Activated naive CD8-positive, alpha-beta T cell (primary cell): ENCODE results near the gene RPS6KL1.
A peak's percentile ranks its signal among the peaks of the same experiment; 100 is the strongest.

Experiments used
- H3K27ac Mint-ChIP-seq: one replicate; pipeline ENCODE4 v1.8.0; 2021; ENCODE audit warnings: mixed read lengths
- H3K27me3 Mint-ChIP-seq: one replicate; pipeline ENCODE4 v1.8.0; 2021; ENCODE audit warnings: mixed read lengths
- H3K36me3 Mint-ChIP-seq: one replicate; pipeline ENCODE4 v1.8.0; 2021; ENCODE audit warnings: mixed read lengths
- H3K4me1 Mint-ChIP-seq: one replicate; pipeline ENCODE4 v1.8.0; 2021; ENCODE audit warnings: low read depth, mixed read lengths
- H3K4me3 Mint-ChIP-seq: one replicate; pipeline ENCODE4 v1.8.0; 2021; ENCODE audit warnings: mild to moderate bottlenecking, mixed read lengths
- H3K9me3 Mint-ChIP-seq: one replicate; pipeline ENCODE4 v1.8.0; 2021; ENCODE audit warnings: low read depth, mixed read lengths

The RPS6KL1 gene

GRCh38 chr14:74902941-74903705 is 19.9 kb downstream of the RPS6KL1 start:
- Mint-ChIP-seq H3K27ac (peak overlapping the region; percentile 12), H3K4me3 (no peak overlapping the region), H3K27me3 (no peaks in the 10 kb centered on the region), H3K9me3 (no peaks in the 10 kb centered on the region), H3K36me3 (peaks cover 6% of the 10 kb centered on the region), H3K4me1 (peaks cover 6% of the 10 kb centered on the region)

GRCh38 chr14:74898694-74899093 is 24.4 kb downstream of the RPS6KL1 start:
- Mint-ChIP-seq H3K4me1 (peaks cover 2% of the 10 kb centered on the region), H3K36me3 (peaks cover 11% of the 10 kb centered on the region), H3K4me3 (no peak overlapping the region), H3K27me3 (no peaks in the 10 kb centered on the region), H3K27ac (peak overlapping the region; percentile 34), H3K9me3 (no peaks in the 10 kb centered on the region)

DNA sequence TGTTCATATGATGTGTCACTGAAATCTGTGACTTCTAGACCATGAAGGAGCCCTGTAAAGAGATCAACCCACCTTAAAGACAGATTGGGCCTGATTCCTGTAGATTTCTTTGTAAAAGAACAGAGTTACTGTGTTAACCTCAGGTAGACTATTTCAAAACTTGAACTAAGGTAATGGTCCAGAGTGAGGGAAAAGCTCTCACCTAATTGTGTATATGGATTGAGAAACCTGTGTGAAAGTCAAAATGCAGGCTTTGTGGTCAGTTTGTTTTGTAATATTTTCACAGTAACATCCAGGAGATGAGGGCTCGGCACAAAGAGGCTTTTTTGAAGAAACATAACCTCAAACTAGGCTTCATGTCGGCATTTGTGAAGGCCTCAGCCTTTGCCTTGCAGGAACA is 25.0 kb downstream of the RPS6KL1 start:
- H3K36me3 Mint-ChIP-seq = peaks cover 11% of the 10 kb centered on the region
- no peak overlapping the region for H3K27ac Mint-ChIP-seq
- no peaks in the 10 kb centered on the region for H3K9me3 Mint-ChIP-seq
- H3K4me3 Mint-ChIP-seq = no peak overlapping the region
- peaks cover 2% of the 10 kb centered on the region for H3K4me1 Mint-ChIP-seq
- no peaks in the 10 kb centered on the region for H3K27me3 Mint-ChIP-seq

DNA sequence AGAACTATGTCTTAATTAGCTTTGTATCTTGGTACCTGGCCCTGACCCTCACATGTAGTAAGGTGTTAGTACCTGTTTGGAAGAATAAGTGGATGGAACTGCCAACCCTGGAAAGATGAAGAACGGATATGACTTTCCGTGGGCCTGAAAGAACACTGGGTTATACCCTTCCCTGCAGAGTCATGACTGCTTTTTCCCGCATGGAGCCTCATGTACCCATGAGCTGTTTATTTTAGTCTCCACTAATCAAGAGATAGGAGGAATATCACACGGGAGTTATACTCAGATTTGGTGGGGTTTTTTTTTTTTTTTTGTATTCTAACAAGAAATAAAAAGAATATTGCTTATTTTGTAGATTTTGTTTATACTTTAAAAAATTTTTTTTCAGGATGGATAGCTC is 25.4 kb downstream of the RPS6KL1 start:
- H3K27me3 Mint-ChIP-seq = no peaks in the 10 kb centered on the region
- H3K27ac Mint-ChIP-seq = no peak overlapping the region

GRCh38 chr14:74896400-74896799 is 26.7 kb downstream of the RPS6KL1 start:
- Mint-ChIP-seq H3K27ac (peak overlapping the region; percentile 64), H3K4me1 (peaks cover 2% of the 10 kb centered on the region), H3K36me3 (peaks cover 11% of the 10 kb centered on the region), H3K4me3 (no peak overlapping the region), H3K27me3 (no peaks in the 10 kb centered on the region), H3K9me3 (no peaks in the 10 kb centered on the region)

More for the DNA sequence above, 25.4 kb downstream of the RPS6KL1 start:
- Mint-ChIP-seq H3K36me3 (peaks cover 11% of the 10 kb centered on the region), H3K4me3 (no peak overlapping the region), H3K4me1 (peaks cover 2% of the 10 kb centered on the region), H3K9me3 (no peaks in the 10 kb centered on the region)

GRCh38 chr14:74893614-74894091 is 29.4 kb downstream of the RPS6KL1 start:
- Mint-ChIP-seq H3K4me3 (no peak overlapping the region), H3K27ac (peak overlapping the region; percentile 22), H3K27me3 (no peaks in the 10 kb centered on the region), H3K9me3 (no peaks in the 10 kb centered on the region), H3K4me1 (peaks cover 7% of the 10 kb centered on the region), H3K36me3 (peaks cover 5% of the 10 kb centered on the region)

DNA sequence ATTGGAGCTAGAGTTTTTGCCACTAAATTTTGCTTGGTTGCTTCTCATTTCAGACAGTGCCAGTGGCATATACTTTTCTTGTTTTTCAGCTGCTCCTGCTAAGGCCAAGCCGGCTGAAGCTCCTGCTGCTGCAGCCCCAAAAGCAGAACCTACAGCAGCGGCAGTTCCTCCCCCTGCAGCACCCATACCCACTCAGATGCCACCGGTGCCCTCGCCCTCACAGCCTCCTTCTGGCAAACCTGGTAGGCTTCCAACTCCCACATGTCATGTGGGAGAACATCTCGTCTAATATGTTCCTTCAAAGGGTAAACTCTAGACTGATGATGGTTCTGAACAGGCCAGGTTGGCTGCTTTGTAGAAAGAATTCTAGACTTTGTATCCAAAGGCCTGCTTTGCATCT is 30.3 kb downstream of the RPS6KL1 start:
- no peaks in the 10 kb centered on the region for H3K9me3 Mint-ChIP-seq
- H3K4me3 Mint-ChIP-seq = no peak overlapping the region
- peaks cover 5% of the 10 kb centered on the region for H3K36me3 Mint-ChIP-seq
- H3K4me1 Mint-ChIP-seq = peaks cover 14% of the 10 kb centered on the region
- H3K27ac Mint-ChIP-seq = peak overlapping the region; percentile 34
- no peaks in the 10 kb centered on the region for H3K27me3 Mint-ChIP-seq

- Mint-ChIP-seq H3K27ac (no peak overlapping the region), H3K27me3 (no peaks in the 10 kb centered on the region), H3K36me3 (peaks cover 5% of the 10 kb centered on the region), H3K9me3 (no peaks in the 10 kb centered on the region), H3K4me3 (no peak overlapping the region), H3K4me1 (peaks cover 20% of the 10 kb centered on the region)
Measured at GRCh38 chr14:74891870-74892269, 31.2 kb downstream of the RPS6KL1 start.

DNA sequence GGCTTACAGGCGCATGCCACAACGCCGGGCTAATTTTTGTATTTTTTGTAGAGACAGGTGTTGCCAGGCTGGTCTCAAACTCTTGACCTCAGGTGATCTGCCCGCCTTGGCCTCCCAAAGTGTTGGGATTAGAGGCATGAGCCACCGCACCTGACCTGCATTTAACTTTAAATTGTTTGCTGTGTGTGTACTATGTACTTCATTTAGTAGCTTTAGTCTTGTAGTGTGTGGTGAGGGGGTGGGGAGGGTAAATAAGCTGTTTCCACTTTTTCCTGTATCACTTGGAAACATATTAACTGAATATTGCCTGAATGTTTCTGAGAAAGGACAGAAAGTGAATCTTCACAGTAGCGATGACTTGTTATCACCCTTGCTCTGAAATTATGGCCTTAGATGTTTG is 32.8 kb downstream of the RPS6KL1 start:
- Mint-ChIP-seq H3K4me3 (no peak overlapping the region), H3K27ac (peak overlapping the region; percentile 16), H3K9me3 (no peaks in the 10 kb centered on the region), H3K27me3 (no peaks in the 10 kb centered on the region), H3K36me3 (peaks cover 4% of the 10 kb centered on the region), H3K4me1 (peaks cover 32% of the 10 kb centered on the region)

DNA sequence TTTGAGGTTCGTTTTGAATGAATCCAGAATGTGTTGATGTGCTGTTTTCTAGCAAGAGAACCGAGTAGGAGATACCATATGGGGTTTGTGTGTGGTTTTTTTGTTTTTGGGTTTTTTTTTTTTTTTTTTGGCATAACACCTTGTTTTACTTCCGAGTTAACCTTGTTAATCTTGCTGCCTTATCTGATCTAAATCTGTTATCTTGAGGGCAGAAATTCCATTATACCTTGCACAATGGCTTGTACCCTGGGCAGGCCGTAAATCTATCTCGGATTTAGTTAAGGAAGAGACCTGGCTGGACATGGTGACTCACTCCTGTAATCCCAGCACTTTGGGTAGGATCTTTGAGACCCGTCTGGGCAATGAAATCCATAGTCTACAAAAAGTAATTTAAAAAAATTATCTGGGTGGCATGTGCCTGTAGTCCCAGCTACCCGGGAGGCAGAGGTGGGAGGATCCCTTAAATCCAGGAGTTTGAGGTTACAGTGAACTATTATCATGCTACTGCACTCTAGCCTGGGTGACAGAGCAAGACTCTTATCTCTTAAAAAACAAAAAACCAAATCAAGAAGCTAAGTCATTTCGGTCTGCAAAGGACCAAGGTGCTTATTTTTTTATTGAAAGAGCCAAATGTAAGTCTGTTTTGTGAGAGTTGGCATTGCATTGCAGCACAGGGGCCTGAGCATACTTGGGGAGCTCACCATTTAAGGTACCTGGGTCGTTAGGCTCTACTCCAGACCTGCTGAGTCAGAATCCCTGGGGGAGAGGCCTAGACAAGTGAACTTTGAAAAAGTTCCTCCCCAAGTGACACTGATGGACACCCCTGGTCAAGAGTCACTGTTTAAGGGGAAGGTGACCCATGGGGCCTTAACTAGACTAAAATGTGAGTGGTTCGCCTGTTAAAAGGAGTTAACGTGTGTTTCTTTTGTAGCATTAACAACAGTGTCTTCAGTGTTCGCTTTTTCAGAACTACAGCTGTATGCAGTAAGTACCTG is 34.6 kb downstream of the RPS6KL1 start:
- Mint-ChIP-seq H3K27ac (peak overlapping the region; percentile 61), H3K36me3 (no peaks in the 10 kb centered on the region), H3K4me3 (no peak overlapping the region), H3K9me3 (no peaks in the 10 kb centered on the region), H3K27me3 (no peaks in the 10 kb centered on the region), H3K4me1 (peaks cover 50% of the 10 kb centered on the region)

DNA sequence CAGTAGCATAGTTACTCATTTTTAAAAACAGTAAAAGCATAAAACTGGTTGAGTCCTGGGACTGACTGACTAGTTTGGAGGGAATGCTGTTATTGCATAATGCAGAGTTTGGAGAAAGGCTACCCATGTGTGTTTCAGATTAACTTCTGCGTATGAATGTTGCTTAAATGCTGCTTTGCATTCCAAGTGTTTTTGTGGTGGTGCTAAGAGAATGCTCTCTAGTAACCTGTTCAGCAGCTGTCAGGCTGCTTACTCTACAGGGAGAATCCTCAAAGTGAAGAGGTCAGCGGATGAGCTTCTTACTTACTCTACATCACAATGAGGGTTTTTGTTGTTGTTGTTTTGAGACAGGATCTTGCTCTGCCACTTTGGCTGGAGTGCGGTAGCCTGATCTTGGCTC is 37.1 kb downstream of the RPS6KL1 start:
- Mint-ChIP-seq H3K4me1 (peaks cover 66% of the 10 kb centered on the region), H3K36me3 (no peaks in the 10 kb centered on the region), H3K9me3 (no peaks in the 10 kb centered on the region), H3K27me3 (no peaks in the 10 kb centered on the region), H3K27ac (peak overlapping the region; percentile 51), H3K4me3 (peak overlapping the region; percentile 14)

- Mint-ChIP-seq H3K27ac (peak overlapping the region; percentile 99), H3K9me3 (no peaks in the 10 kb centered on the region), H3K4me1 (peaks cover 67% of the 10 kb centered on the region), H3K36me3 (no peaks in the 10 kb centered on the region), H3K27me3 (no peaks in the 10 kb centered on the region), H3K4me3 (peak overlapping the region; percentile 100)
Measured at GRCh38 chr14:74882103-74882920, 40.7 kb downstream of the RPS6KL1 start.

DNA sequence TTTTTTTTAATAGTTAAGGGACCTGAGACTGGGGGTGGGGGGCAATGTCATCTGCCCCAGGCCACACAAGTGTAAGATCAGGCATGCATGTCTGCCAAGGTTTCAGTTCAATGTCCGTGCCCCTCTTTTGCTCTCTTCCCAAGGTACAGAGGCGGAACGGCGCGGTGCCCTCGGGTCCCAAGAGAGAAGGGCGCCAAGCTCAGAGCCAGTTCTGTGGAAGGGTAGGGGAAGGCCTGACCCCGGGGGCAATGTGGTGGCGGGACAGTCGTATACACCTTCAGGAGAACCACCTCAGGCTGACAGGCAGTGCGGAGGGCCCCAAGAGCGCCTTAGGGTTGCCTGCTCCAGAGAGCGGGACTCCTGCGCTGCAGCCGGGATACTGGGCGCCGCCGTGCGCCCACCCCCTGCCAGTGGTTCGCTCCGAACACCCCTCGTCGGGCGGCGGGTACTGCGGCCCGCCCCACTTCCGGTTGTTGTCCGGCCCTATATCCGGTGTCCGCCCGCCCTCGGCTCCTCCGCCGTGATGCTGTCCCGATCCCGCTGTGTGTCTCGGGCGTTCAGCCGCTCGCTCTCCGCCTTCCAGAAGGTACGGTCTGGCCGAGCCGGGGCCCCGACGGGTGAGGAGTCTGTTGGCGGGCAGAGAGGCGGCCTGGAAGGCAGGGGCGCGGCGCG is 41.5 kb downstream of the RPS6KL1 start, which contains the start of gene DLST:
TSS of gene DLST (plus strand) at position 486 of the 672 bp plus-strand sequence. CDS start at position 524, 38 bp downstream.
- H3K4me3 Mint-ChIP-seq = peak within 1 kb of the TSS; percentile 100
- H3K4me1 Mint-ChIP-seq = peaks cover 66% of the 10 kb centered on the region
- no peaks in the 10 kb centered on the region for H3K9me3 Mint-ChIP-seq
- no peaks in the 10 kb centered on the region for H3K27me3 Mint-ChIP-seq
- H3K27ac Mint-ChIP-seq = peak within 1 kb of the TSS; percentile 99
- H3K36me3 Mint-ChIP-seq = no peaks in the 10 kb centered on the region
